ENCODE measurements around the gene OR6C75.
"Not testable (repeated sequence)": the region's sequence is repeated elsewhere in the genome, so short reads cannot be mapped to it uniquely, and the experiment has no call there.

The OR6C75 gene
- 0 reads per million in 2 donors for total RNA-seq

DNA sequence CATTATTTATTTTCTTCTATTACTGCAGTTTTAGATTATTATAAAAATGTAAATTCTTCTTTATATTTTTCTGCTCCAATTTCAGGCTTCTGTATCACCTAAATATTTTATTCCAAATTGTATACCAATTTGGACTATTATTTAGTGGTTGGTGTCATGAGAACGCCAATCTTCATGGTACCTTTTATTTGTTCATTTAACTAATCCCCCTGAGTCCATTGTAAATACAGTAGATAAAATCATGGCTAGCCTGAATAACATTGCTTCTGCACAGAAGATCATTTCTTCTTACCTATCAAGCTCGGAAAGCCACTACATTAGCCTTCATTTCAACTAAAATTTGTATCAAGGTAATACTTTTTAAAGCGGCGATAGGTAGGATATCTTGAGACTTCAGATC, at the start of gene OR6C75:
TSS of gene OR6C75 (plus strand) at position 301 of the 400 bp plus-strand sequence. CDS start 2,136 bp downstream, outside the sequence.
- no peak for DNase-seq

GRCh38 chr12:55314043-55314442, 48.7 kb upstream of the OR6C75 start, which contains the start of gene OR6C1:
Gene OR6C1, plus strand, starts transcription at chr12:55314343. Its CDS starts 6,257 bp downstream, at chr12:55320600.
- no peak for DNase-seq

GRCh38 chr12:55320201-55320600, 42.6 kb upstream of the OR6C75 start:
- DNase-seq: no peak

DNA sequence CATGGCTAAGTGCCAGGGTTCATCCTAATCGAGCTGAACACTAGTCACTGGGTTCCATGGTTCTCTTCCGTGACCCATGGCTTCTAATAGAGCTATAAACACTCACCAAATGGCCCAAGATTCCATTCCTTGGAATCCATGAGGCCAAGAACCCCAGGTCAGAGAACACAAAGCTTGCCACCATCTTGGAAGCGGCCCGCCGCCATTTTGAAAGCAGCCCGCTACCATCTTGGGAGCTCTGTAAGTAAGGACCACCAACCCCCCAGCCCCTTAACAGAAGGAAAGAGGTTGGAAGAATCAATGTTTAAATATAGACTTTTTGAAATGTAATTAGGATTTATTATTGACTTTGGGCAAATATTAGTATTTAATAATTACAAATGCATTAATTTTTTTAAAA, 37.0 kb upstream of the OR6C75 start:
- DNase-seq: not testable (repeated sequence)

GRCh38 chr12:55330446-55330845, 32.3 kb upstream of the OR6C75 start, which contains the start of gene OR6C3:
Gene OR6C3, plus strand, starts transcription at chr12:55330746. Its CDS starts 955 bp downstream, at chr12:55331701.
- no peak for DNase-seq

DNA sequence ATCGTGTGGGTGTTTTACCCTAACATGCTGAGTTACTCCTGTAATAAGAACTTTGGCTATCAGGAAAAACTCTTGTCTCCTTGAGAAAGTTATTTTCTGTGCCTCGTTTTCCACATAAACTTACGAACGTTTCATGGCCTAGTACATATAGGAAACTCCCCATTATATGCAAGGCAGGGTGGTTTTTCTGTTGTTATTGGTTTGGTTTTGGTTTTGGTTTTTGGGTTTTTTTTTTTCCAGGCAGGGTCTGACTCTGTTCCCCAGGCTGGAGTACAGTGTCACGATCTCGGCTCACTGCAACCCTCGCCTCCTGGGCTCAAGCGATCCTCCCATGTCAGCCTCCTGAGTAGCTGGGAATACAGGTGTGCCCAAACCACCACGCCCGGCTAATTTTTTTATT, 26.8 kb upstream of the OR6C75 start:
- DNase-seq: no peak

DNA sequence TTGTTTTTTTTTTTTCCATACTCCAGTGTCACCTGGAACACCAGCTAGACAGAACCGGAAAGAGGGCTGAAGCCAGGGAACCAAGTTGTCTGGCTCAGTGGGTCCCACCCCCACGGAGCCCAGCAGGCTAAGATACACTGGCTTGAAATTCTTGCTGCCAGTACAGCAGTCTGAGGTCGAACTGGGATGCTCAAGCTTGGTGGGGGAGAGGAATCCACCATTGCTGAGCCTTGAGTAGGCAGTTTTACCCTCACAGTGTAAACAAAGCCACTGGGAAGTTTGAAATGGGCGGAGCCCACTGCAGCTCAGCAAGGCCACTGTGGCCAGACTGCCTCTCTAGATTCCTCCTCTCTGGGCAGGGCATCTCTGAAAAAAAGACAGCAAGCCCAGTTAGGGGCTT, 7.4 kb upstream of the OR6C75 start:
- DNase-seq: not testable (repeated sequence)

DNA sequence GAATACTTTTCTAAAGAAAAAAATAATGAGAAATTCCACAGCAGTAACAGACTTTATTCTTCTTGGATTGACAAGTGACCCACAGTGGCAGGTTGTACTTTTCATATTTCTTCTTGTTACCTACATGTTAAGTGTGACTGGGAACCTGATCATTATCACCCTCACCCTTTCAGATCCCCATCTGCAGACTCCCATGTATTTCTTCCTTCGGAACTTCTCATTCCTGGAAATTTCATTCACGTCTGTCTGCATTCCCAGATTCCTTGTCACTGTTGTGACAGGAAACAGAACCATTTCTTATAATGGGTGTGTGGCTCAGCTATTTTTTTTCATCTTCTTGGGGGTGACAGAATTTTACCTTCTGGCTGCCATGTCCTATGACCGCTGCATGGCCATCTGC, 2.3 kb downstream of the OR6C75 start:
- no peak for DNase-seq

GRCh38 chr12:55372521-55372920, 9.7 kb downstream of the OR6C75 start:
- DNase-seq: no peak

DNA sequence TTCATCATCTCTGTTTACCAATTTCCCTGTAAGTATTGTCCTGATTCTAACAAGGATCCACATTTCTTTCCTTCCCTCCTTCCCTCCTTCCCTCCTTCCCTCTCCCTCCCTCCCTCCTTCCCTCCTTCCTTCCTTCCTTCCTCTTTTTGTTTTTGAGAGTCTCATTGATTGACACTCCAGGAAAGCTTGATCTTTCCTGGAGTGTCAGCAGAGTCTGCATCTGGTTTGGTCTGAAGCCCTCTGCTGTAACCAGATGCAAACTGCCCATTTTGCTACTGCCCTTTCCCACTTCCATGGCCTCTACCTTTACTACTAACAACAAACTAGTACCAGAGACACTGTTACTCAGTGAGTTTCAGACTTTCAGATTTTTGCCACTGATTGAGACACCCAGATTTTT, 23.1 kb downstream of the OR6C75 start:
- DNase-seq: no peak

DNA sequence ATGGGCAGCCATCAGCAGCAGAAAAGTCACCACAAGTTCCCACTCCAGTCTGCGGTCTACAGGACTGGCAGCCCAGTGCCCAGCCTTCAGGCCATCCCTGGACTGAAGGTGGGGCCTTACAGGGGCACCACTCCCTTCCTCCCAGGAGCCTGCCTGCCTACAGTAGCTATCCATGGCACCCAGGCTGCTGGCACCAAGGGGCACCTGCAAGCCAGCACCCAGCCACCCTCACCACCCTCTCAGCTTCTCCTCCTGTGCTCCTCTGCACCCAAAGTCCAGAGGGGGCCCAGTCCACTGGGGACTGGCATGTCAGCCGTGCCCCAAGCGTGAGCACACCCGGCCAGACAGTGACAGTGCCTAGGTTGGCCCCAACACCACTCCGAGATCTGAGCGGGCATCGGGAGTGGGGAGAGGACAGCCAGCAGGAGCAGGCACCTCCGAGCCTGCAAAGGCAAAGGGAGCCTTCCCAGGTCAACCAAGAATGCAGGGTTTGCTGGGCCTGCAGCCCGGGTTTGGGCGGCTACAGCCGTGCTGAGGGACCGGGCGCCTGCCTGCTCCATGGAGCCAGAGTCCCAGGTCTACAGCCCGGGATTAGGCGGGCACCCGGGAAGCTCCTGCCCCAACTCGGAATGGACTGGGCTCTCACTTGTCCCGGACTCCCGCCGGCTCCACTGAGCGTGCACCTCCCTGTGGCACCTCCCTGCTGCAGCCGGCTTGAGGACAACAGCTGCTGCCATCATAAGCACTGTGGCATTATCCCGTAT, 29.4 kb downstream of the OR6C75 start:
- no peak for DNase-seq

DNA sequence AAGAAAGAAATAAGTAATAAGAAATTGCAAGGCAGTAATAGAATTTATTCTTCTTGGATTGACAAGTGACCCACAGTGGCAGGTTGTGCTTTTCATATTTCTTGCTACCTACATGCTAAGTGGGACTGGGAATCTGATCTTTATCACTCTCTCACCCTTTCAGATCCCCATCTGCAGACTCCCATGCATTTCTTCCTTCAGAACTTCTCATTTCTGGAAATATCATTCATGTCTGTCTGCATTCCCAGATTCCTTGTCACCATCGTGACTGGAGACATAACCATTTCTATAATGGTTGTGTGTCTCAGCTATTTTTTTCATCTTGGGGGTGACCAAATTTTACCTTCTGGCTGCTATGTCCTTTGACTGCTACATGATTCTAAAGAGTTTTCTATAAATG, 33.6 kb downstream of the OR6C75 start:
- DNase-seq: no peak

DNA sequence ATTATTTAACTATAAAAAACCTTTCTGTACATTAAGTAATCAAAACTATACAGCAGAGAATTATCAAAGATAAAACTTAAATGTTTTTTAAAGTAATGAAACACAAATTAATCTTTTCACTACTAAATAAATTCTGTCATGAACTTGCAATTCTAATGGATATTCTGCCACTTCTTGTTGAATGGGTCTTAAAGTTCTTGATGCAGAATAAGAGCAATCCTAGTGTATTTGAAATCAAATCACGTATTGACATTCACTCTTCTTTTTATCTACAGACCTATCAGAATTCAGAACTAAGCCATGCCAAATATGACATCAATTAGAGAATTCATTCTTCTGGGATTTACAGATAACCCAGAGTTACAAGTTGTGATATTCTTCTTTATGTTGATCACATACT, 37.5 kb downstream of the OR6C75 start, which contains the start of gene OR6C65:
TSS of gene OR6C65 (plus strand) at position 301 of the 400 bp plus-strand sequence. CDS start at position 301, 0 bp downstream.
- no peak for DNase-seq

GRCh38 chr12:55407866-55408265, 45.1 kb downstream of the OR6C75 start:
- DNase-seq: no peak

DNA sequence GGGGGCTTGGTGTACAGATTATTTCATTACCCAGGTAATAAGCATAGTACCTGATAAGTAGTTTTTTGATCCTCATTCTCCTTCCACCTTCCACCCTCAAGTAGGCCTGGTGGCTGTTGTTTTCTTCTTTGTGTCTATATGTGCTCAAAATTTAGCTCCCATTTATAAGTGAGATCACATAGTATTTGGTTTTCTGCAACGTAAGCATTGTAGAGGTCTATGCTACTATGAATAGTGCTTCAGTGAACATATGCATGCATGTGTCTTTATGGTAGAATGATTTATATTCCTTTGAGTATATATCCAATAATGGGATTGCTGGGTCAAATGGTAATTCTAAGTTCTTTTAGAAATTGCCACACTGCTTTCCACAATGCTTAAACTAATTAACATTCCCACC, 46.4 kb downstream of the OR6C75 start:
- DNase-seq: not testable (repeated sequence)

- not testable (repeated sequence) for DNase-seq
Observed at GRCh38 chr12:55412138-55412537, 49.4 kb downstream of the OR6C75 start.

DNA sequence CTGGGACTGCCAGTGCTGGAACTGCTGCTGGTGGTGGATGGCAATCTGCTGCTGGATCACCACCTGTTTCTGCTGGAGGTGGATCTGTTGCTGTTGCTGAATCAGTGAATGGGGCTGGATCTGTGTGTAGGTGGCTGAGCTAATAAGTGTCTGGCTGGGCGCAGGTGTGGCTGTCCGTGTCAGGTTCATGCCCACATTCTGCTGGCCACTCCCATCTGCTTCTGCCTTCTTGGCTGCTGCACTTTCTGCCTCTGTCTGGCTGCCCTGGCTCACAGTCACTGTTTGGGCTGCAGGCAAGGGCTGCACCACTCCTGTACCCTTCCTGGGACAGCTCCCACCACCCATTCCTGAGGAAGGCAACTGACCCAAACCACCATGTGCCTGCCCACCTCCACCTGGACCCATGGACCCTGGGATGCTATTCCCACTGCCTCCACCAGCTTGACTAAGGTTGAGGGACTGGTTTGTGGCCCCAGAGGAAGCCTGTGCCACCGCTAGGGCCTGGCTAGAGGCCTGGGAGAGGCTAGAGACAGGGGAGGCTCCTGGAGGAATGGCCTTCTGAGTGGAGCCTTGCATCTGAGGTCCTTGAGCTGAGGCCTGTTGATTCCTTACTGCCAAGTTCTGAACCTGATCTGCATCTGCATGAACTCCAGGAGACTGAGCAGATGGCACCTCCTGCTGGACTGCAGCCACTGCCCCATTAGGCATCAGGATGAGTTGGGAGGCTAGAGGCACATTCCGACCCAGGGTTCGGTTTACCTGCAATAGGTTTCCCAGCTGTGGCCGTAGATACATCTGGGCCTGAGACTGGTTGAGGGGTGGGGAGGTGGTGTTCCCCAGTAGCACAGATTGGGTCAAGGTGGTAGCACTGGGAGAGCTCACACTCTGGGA, 51.0 kb downstream of the OR6C75 start:
- DNase-seq: not testable (repeated sequence)

- not testable (repeated sequence) for DNase-seq
Observed at GRCh38 chr12:55414396-55414823, 51.6 kb downstream of the OR6C75 start.

- not testable (repeated sequence) for DNase-seq
Observed at GRCh38 chr12:55414889-55415288, 52.1 kb downstream of the OR6C75 start.

GRCh38 chr12:55416961-55417360, 54.2 kb downstream of the OR6C75 start:
- no peak for DNase-seq
